HG03342 (cell line): ENCODE measurements around the gene FHIT.

ENCODE experiments used
- ATAC-seq: cut with Tn5 transposase; IDR thresholded peaks from one replicate; pipeline ENCODE4 v1.9.1; 2021; ENCODE audit warnings: mild to moderate bottlenecking, moderate library complexity; ENCODE audit not compliant: unreplicated experiment

The FHIT gene

DNA sequence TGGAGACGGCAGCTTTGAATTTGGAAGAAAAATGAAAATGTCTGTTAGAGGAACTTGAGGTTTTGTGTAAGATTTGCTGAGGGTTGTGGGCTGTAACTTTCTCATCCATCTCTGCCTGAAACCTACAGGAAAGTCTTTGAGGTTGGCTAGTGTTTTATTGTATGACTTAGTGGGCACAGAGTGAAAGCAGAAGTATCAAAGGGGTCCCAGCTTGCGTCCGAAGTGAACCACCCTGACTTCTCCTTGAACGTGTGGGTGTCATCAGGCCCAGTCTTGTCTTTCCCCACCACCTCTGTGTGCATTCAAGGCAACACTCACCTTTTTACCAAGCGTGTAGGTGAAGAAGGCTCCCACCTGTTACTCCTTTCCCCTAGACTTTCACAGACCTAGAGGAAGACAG lies 1519.3 kb downstream of the FHIT start:
- ATAC-seq = no peak

GRCh38 chr3:59730591-59730990 lies 1520.7 kb downstream of the FHIT start:
- no peak for ATAC-seq

GRCh38 chr3:59728587-59728908 lies 1522.7 kb downstream of the FHIT start:
- no peak for ATAC-seq

- ATAC-seq = no peak
These were observed 1523.2 kb downstream of the FHIT start for GRCh38 chr3:59727902-59728586.

DNA sequence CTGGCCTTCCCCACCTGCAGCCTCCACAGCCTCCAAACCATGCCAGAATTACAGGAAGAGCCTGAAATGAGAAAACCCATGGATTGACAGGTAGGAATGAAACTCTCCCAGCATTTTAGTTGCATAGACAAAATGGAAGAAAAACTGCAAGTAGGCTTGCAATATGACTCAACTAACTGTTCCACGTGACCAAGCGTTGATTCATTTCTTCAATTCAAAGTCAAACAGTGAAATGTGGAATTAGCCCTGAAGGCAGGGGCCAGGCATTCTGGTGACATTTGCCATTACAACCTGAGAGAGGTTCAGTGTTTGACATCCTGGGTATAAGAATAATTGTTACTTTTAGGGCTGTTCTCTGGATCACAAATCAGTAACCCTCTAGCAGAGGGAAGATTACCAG lies 1525.0 kb downstream of the FHIT start:
- no peak for ATAC-seq

DNA sequence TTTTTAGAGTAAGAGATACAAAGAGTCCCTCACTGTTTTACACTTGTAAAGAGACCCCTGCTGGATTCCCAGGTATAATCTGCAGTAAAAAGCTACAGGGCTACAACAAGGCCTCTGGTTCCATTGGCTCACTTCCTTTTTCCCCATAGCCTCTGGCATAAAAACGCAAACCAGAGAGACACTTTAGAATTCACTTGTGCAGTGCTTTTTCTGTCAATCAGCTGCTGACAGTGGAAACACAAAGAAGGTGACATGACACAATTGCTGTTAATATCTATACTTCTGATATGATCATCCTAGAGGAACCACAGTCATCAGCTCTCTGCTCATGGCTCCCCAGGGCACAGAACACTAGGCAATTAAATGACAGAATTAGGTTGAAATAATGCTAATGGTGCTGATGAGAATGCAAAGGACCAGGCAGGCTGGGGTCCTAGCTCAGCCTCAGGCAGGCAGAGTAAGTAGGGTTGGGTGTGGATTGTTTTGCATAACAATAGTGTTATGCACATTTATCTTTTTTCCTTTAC lies 1533.5 kb downstream of the FHIT start:
- ATAC-seq = no peak

- ATAC-seq = no peak
These were observed 1537.2 kb downstream of the FHIT start for GRCh38 chr3:59714066-59714465.

- no peak for ATAC-seq
These were observed 1540.7 kb downstream of the FHIT start for GRCh38 chr3:59710554-59710953.

DNA sequence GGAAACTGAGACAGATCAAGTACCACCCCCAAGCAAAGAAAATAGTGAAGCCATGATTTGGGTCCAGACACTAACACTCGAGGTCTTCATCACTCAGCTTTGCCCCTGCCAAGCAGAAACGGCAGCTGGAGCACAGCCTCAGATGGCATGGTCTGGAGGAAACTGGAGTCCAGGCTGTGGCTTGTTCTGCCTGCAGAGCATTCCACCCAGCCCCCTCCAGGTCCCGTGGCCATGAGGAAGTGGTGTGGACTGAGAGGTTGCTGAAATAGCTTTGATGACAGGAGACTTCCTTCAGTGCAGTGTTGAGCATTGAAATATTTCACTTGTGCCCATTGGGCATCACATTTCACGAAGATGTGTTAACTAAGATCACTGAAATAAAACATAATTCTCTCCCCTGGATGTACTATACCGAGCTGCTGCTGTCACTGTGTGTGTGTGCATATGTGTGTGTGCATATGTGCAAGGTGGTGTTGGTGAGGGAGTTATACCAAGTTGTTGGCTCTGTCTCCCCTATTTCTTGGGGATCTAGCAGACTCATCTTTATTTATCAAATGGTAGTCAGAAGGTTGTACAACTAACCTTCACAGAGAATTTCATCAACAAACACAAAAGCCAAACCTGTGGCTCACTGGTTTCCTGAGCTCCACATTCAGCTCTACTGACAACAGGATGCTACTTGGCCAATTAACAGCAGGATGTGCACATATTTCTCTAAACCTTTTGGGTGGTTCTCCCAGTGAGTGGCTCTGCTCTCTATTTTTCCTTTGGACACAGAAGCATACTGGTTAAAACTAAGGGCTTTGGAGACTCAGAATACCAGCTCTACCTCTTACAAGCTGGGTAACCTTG lies 1541.3 kb downstream of the FHIT start:
- ATAC-seq = no peak

GRCh38 chr3:59708202-59708601 lies 1543.0 kb downstream of the FHIT start:
- no peak for ATAC-seq

DNA sequence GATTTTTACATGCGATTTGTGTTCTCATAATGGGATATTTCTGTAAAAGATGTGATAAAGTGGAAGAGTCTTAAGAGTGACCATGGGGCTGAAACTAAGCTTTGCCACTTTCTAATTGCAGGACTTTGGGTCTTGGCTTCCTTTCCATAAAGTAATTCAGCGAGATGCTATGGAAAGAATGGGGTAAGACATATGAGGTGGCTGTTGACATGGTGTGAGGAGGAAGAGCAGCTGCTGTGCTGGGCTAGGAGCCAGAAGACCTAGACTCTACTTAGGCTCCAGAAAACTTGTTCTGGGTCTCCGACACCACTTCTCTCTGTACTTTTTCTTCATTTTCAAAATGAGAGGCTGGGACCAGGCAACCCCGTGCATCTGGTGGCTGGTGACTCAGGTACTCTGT lies 1547.0 kb downstream of the FHIT start:
- ATAC-seq = no peak

DNA sequence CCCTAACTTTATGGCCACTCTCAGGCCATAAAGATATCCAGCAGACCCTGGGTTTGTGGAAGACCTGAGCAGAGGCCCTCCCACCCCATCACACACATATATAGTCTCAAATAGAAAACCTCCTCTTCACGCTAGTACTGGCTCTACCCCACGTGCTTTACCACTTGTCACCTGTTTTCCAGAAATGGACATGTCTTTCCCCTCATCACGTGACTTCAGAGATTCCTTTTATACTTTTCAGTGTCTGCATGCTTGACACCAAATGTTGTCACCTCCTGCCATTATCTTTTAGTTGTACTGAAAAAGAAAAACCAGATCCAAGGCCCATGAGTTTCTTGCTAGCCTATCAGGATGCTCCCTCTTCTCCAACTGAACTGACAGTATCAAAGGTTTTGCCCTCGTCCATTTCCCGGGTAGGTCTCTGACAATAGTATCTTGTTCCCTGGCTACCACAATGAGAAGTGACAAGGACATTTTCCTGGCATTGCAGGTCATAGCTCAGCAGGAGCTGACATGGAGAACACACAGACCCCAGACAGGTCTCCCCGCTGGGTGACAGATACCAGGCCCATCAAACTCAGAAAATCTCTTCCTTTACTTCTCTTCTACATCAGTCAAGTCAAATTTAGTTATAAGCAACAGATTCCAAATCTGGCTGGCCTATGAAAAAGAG lies 1551.5 kb downstream of the FHIT start:
- ATAC-seq = no peak
